NCI-H2029 (cell line): ENCODE data around the gene ZSCAN31.
"Not testable (repeated sequence)": the region's sequence is repeated elsewhere in the genome, so short reads cannot be mapped to it uniquely, and the experiment has no call there.

Source experiments
- DNase-seq: peaks from one replicate; lab custom pipeline; 2025; lab: John Stamatoyannopoulos, UW

Gene ZSCAN31

DNA sequence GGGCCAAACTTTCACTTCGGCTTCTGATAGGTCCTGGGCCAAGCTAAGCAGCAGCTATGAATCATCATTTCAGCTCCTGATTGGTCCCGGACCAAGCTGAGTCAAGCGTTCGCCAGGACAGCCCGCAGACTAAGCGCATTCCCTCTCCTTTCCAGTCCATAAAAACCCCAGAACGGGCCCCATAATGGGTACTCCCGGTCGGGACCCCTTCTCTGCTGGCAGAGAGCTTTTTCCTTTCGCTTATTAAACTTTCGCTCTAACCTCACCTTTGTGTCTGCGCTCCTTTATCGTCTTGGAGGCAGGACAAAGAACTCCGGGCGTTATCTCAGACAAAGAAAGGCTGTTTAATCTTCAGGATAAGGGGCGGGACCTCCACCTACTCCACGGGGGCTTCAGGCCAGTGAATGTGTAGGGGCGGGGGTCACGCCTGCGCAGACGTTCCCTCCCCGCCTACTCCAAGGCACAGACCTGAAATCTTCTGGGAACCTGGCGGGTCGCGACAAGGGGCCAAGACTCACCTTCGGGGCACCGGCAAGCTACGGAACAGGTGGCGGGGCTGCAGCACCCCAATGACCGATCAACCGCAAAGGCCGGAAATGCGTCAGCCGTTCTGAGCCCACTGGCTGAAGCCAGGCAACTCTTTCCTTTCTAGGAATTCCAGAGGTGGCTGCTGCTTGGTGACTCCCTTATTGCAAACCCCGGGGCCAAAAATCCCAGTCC lies at the start of gene ZSCAN31:
ZSCAN31 (minus strand) TSS at position 585 of the 720 bp plus-strand sequence. CDS start 6,465 bp downstream, outside the sequence.
- peak; percentile 94 for DNase-seq

GRCh38 chr6:28384143-28384533 lies 48.2 kb upstream of the ZSCAN31 start:
- DNase-seq = no peak

DNA sequence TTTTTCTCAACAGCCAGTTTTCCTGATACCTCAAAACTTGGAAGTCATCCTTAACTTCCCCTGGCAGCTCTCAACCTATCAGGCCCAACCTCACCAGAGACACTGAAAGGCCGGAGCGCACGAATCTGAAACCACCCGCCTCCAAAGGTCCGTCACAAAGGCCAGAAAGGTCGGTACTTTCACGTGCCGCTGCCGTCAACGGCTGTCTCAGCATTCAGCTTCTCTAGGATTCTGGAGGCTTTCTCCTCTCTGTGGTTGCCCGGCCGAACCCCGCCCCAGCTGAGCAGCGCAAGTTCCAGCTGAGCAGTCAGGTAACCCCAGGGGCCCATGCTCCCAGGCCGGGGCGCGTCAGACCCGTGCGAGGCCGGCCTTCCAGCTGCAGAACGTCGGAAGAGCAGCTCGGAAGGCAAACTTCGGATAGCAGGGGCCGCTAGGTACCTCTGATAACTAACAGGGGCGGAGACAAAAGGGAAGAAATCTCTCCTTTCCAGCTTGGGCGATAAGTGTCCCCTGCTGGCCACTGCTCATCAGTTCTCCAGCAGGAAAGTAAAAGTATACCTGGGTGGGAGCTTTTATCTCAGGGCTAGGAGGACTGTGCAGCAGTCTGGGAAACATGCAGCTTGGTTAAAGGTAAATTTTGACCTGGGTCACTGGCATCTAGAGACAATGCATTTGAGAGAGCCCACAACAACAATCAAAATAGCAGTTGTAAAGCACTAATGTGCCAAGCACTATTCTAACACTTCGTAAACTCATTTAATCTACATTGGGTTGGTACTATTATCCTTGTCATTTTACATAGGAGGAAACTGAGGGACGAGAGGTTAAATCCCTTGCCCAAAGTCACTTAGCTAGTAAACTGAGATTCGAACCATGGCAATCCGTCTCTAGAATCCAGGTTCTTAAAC lies 47.5 kb upstream of the ZSCAN31 start:
- DNase-seq = peak; percentile 44

GRCh38 chr6:28380381-28380780 lies 44.4 kb upstream of the ZSCAN31 start:
- DNase-seq = no peak

- no peak for DNase-seq
Measured at GRCh38 chr6:28378644-28379043, 42.7 kb upstream of the ZSCAN31 start.

DNA sequence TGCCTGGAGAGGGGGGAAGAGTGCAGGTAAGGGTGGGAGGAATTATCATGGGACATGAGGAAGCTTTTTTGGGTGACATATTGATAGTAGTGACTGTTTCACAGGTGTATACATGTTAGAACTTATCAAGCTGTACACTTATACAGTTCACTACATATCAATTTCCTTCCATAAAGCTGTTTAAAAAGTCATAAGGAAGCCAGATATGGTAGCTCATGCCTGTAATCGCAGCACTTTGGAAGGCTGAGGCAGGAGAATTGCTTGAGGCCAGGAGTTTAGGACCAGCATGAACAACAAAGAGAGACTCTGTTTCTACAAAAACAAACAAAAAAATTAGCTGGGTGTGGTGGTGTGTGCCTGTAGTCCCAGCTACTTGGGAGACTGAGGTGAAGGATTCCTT lies 41.9 kb upstream of the ZSCAN31 start:
- no peak for DNase-seq

GRCh38 chr6:28373925-28374324 lies 38.0 kb upstream of the ZSCAN31 start:
- DNase-seq = no peak

DNA sequence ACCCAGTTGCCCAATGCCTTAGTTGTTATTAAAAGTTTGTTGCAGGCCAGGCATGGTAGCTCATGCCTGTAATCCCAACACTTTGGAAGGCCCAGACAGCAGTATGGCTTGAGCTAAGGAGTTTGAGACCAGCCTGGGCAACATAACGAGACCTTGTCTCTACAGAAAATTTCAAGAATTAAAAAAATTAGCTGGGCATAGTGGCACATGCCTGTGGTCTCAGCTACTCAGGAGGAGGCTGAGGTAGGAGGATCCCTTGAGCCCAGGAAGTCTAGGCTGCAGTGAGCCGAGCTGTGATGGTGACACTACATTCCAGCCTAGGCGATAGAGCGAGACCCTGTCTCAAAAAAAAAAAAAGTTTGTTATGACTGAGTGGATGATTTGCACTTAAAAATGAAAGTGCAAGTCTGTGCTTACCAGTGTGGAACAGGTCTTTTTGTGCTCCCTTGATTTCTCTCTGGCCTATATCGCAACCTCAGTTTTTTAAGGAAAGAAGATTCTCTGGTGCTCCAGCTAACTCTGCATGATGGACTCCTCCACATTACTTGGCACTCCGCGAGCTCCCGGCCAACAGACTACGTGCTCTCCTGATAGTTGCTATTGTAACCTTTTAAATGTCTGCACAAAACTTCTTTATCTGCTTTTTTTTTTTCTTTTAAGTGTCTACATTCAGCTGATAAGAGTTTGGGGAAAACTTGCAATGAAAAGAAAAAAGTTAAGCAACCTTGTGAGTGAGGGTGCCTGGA lies 35.9 kb upstream of the ZSCAN31 start:
- no peak for DNase-seq

DNA sequence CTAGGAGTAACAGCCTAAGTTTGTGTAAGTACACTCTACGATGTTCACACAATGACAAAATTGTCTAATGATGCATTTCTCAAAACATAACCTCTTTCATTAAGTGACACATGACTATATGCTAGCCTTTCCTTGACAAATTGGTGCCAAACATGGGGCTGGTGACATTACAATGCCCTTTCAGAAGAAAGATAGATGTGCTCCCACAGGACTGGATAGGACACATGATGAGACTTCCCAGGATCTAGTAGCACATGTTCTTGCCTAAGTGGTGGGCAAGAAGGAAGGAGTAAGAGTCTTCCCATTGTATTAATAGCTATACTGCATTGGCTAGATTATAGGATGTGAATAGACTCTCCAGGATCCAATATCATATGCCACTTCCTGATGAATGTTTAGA lies 35.3 kb upstream of the ZSCAN31 start:
- DNase-seq = no peak

GRCh38 chr6:28370440-28370839 lies 34.5 kb upstream of the ZSCAN31 start:
- DNase-seq = no peak

DNA sequence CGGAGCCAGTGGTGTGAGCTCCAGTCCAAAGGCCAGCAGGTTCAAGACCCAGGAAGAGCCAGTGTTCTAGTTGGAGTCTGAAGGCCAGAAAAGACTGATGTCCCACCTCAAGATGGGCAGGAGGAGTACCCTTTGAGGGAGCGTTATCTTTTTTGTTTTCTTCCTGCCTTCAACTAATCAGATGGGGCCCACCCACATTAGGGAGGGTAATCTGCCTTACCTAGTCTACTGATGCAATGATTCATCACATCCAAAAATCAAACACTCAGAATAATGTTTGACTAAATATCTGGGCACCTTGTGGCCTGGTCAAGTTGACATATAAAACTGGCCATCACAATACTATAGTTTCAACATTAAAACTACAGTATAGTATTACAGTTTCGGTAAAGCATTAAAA lies 33.5 kb upstream of the ZSCAN31 start:
- no peak for DNase-seq

- DNase-seq = no peak
Measured at GRCh38 chr6:28368522-28368921, 32.6 kb upstream of the ZSCAN31 start.

DNA sequence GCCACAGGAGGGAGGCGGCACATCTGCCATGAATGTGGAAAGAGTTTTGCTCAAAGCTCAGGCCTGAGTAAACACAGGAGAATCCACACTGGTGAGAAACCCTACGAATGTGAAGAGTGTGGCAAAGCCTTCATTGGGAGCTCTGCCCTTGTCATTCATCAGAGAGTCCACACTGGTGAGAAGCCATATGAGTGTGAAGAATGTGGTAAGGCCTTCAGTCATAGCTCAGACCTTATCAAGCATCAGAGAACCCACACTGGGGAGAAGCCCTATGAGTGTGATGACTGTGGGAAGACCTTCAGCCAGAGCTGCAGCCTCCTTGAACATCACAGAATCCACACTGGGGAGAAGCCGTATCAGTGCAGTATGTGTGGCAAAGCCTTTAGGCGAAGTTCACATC lies 29.6 kb upstream of the ZSCAN31 start:
- DNase-seq = not testable (repeated sequence)

DNA sequence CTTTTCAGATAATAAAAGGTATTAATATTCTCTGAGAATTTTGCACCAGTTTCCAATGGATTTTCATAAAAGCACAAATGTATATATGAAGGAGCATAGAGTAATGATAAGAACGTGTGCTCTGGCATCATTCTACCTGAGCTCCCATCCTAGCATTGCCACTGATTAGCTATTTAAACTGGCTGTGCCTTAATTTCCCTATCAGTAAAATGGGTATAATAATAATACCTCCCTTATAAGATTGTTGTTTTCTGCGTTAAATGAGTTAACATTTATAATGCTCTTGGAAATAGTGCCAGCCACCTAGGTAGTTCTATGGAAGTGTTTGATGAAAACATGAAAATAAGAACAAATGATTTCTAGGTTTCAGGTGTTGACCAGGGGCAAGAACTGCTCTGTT lies 25.0 kb upstream of the ZSCAN31 start:
- no peak for DNase-seq

DNA sequence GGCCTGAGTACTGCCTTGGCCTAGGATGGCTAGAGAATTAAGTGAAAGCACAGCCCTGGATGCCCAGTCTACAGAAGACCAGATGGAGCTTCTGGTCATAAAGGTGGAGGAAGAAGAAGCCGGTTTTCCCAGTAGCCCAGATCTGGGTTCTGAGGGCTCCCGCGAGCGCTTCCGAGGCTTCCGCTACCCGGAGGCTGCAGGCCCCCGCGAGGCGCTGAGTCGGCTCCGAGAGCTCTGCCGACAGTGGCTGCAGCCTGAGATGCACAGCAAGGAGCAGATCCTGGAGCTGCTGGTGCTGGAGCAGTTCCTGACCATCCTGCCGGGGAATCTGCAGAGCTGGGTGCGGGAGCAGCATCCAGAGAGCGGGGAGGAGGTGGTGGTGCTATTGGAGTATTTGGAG lies 23.6 kb upstream of the ZSCAN31 start:
- not testable (repeated sequence) for DNase-seq

GRCh38 chr6:28357036-28357435 lies 21.1 kb upstream of the ZSCAN31 start:
- DNase-seq = no peak

- DNase-seq = no peak
Measured at GRCh38 chr6:28356666-28357020, 20.7 kb upstream of the ZSCAN31 start.

DNA sequence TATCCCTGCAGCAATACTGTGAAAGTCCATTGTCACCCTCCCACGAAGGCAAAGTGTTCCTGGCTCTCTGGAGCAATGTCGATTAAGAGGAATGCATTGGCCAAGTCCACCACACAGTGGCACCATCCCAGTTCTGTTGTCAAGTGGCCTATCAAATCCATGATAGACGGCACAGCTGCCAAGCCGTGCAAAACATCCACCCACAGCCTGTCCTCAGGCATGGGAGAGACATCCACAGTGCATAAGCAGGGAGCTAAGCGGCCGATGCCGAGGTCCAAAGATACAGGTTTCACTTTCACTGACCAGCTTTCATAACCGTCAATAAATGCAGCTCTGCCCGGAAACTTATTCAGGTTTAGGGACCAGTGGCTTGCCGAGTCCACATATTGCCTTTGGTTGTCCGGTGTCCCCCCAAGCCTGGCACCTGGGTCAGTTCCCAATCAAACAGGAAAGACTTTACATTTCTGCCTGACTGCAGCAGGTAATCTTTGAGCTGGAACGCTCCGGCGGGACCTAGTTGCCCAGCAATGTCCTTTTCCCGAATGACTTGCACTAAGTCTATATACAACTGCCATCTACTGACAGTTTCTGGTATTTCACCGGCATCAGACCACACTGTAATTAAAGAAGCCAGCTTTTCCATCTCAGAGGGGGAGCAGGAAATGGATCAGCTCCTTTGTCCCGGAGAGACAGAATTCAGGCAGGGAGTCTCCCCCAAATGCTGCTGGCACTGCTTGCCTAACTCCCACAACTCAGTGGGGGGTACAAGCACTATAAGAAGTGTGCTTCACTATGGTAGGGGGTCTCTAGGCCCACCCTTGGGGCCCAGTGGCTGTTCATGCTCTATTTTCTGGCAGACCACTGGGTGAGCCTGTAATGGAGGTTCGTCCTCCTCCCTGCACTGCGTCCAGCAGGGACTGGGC lies 20.1 kb upstream of the ZSCAN31 start:
- DNase-seq = peak; percentile 93

DNA sequence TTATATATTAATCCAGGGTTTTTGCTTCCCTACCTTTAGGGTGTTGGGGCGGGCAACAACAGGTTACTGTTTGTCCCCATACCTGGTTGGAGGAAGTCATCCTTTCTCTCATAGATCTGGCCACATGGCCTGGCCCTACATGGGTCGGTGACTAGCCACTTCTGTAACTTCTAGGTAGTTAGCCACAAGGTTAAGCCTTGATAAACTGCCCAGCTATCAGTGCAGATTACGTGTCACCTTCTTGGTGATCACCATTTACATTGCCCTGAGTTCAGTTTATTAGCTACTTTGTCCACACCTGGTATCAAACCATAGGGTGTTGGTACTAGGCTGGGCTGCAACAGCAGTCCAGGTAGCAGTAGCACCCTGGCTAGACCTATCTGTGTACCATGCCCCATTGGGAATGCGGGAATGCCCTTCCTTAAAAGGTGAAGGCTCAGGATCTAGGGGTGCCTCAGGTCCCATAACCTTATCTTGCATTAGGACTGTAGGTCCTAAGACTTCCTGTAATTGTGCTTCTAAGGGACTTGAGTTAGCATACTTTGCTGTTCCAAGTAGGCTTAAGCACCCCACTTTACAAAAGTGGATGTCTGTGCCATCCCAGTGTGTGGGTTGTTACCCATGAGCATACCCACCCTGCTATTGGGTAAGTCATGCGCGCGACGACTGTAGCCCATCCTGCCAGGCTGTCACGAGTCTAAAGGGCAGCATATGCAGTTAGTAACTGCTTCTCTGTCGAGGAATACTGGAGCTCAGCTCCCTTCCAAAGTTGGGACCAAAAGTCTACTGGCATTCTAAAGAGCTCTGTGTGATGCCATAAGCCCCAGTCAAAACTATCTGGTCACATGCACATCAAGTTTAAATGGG lies 19.0 kb upstream of the ZSCAN31 start:
- DNase-seq = no peak

DNA sequence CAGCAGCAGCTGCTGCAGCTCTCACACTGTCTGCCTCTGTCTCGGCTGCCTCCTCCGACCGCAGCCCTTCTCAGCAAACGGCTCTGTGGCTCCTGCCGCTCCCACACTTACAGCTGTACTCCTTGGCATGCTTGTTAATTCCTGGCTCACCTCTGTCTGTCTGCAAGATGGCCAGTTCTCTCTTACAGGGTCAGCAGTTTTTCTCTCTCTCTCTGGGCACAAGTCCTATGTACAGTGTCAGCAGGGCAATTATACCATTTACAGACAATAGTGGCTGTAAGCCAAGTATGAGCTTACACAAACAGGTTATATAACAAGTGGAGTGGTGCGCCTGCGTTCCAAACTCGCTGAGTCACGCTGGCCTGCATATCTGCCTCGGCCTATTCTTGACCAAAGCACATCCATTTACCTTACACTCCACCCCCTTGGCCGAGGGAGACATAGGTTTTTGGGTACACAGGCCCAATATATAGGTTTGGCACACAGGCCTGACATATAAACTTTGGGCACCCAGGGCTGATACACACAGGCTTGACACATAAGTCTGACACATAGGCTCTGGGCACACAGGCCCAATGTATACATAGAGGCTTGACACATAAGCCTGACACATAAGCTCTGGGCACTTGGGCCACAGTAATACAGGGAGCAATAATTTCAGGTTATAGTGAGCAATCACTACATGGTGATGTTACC lies 18.2 kb upstream of the ZSCAN31 start:
- DNase-seq = peak; percentile 76
